Measurements from ENCODE around the gene PRKAG1. TPM values are rescaled to one million over a fixed set of nuclear protein-coding genes. Genes with fewer than 3 reads are reported as not detected.

PRKAG1 gene
- 57.3 TPM for total RNA-seq (2021; ENCODE audit: unreplicated experiment)
- 55.5 TPM for polyA plus RNA-seq (2012; ENCODE audit: insufficient read length)
- percentile 85 among the genes with signal in this experiment for Bru-seq, nascent RNA
- percentile 86 among the genes with signal in this experiment for BruChase-seq, experiment 1, labeled RNA remaining after a 2-hour chase
- percentile 90 among the genes with signal in this experiment for BruChase-seq, experiment 2, labeled RNA remaining after a 6-hour chase
- long read RNA-seq, transcript PRKAG1-206 (12 exons, 1,699 nt) = major isoform, 33 of 64 reads
- long read RNA-seq, partial matches to known transcripts = 4 of 64 reads
- long read RNA-seq, other reads (novel, unspliced or antisense) = 25 of 64 reads

DNA sequence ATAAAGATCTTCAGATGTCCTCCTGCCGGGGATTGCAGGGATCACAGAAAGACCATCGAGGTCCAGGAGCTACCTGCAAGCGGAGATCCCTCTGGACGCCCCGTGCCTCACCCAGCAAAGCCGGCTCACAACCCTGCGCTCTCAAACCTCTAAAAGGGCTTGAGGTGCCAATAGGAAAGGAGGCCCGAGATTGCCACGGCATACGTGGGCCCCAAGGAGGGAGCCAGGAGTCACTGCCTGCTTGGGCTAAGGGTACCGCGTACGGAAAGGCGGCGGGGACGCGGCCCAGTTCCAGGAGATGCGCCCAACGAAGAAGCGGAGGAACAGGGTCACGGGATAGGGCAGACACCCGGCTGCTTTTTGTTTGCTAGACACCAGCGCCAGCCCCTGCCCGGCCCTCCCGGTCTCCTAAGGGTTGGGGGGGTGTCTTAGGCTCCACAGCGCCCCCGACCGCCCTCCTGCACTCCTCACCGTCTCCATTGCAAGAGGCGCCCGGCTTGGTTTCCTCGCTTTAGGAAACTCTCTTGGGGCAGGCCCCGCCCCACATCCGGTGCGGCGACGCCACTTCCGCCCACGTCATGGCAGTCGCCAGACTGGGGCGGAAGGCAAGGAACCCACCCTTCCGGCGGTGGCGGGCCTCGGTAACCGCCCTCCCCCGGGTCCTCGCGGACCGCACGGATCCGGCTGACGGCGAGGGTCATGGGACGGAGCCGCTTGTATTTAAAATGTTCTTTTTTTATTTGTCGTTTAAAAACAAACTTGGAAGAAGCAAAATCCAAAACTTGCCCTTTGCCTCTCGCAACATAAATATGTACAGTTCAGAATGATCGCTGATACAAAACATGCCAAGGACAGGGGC is at the start of gene PRKAG1:
PRKAG1 (minus strand) TSS at position 516 of the 859 bp plus-strand sequence; CDS start at position 480, 36 bp downstream.
- no peaks in the 10 kb centered on the region for H3K9me3 ChIP-seq (ENCODE audit: control insufficient read depth, insufficient read depth, low read depth, low read length)
- peaks cover 10% of the 10 kb centered on the region for H3K36me3 ChIP-seq (ENCODE audit: control insufficient read depth, insufficient read depth, low read length)
- in situ Hi-C loops (cut with HindIII; ENCODE audit: low pct_unique_long_range_greater_than_20kb, low sequenced_read_pairs) = no loop called here
- peak within 1 kb of the TSS; percentile 90 for H3K27ac ChIP-seq (ENCODE audit: low read length)
- H3K27me3 ChIP-seq (ENCODE audit: control insufficient read depth, insufficient read depth, low read length) = no peaks in the 10 kb centered on the region
- peaks cover 15% of the 10 kb centered on the region for H3K4me1 ChIP-seq (ENCODE audit: control insufficient read depth, insufficient read depth, low read length)
- CTCF ChIA-PET = no interaction called here
- no TSS peak for BruUV-seq (replicated peaks)
- intact Hi-C loops (cut with micrococcal nuclease; ENCODE audit: unreplicated experiment) = no loop called here
- DNase-seq (ENCODE audit: low read depth, low spot score) (peak; percentile 75), ATAC-seq (peak; percentile 95)
- POLR2A ChIA-PET = no interaction called here
- TF ChIP-seq, protein P1, sequence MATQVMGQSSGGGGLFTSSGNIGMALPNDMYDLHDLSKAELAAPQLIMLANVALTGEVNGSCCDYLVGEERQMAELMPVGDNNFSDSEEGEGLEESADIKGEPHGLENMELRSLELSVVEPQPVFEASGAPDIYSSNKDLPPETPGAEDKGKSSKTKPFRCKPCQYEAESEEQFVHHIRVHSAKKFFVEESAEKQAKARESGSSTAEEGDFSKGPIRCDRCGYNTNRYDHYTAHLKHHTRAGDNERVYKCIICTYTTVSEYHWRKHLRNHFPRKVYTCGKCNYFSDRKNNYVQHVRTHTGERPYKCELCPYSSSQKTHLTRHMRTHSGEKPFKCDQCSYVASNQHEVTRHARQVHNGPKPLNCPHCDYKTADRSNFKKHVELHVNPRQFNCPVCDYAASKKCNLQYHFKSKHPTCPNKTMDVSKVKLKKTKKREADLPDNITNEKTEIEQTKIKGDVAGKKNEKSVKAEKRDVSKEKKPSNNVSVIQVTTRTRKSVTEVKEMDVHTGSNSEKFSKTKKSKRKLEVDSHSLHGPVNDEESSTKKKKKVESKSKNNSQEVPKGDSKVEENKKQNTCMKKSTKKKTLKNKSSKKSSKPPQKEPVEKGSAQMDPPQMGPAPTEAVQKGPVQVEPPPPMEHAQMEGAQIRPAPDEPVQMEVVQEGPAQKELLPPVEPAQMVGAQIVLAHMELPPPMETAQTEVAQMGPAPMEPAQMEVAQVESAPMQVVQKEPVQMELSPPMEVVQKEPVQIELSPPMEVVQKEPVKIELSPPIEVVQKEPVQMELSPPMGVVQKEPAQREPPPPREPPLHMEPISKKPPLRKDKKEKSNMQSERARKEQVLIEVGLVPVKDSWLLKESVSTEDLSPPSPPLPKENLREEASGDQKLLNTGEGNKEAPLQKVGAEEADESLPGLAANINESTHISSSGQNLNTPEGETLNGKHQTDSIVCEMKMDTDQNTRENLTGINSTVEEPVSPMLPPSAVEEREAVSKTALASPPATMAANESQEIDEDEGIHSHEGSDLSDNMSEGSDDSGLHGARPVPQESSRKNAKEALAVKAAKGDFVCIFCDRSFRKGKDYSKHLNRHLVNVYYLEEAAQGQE (IDR thresholded peaks at IDR 0.05; ENCODE audit: insufficient read depth in 1 of 2, low read depth in 2 of 2, low read length in 1 of 2) = no peak
- TF ChIP-seq SIN3A (IDR thresholded peaks at IDR 0.05; ENCODE audit: borderline replicate concordance, insufficient read depth, low read depth, low read length) (peak; percentile 80; the same call in 1 of the 2 replicates), TCF7L2 (IDR thresholded peaks at IDR 0.05; ENCODE audit: low read depth, low read length) (no peak), POLR2AphosphoS5 (IDR thresholded peaks at IDR 0.05; ENCODE audit: low read depth, low read length) (peak; percentile 98)
- TF ChIP-seq, protein P2, sequence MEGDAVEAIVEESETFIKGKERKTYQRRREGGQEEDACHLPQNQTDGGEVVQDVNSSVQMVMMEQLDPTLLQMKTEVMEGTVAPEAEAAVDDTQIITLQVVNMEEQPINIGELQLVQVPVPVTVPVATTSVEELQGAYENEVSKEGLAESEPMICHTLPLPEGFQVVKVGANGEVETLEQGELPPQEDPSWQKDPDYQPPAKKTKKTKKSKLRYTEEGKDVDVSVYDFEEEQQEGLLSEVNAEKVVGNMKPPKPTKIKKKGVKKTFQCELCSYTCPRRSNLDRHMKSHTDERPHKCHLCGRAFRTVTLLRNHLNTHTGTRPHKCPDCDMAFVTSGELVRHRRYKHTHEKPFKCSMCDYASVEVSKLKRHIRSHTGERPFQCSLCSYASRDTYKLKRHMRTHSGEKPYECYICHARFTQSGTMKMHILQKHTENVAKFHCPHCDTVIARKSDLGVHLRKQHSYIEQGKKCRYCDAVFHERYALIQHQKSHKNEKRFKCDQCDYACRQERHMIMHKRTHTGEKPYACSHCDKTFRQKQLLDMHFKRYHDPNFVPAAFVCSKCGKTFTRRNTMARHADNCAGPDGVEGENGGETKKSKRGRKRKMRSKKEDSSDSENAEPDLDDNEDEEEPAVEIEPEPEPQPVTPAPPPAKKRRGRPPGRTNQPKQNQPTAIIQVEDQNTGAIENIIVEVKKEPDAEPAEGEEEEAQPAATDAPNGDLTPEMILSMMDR (IDR thresholded peaks at IDR 0.05) = peak; percentile 78
- H3K4me3 ChIP-seq (ENCODE audit: low read depth in 2 of 2, low read length in 2 of 2) = peak within 1 kb of the TSS; percentile 96 to 98

DNA sequence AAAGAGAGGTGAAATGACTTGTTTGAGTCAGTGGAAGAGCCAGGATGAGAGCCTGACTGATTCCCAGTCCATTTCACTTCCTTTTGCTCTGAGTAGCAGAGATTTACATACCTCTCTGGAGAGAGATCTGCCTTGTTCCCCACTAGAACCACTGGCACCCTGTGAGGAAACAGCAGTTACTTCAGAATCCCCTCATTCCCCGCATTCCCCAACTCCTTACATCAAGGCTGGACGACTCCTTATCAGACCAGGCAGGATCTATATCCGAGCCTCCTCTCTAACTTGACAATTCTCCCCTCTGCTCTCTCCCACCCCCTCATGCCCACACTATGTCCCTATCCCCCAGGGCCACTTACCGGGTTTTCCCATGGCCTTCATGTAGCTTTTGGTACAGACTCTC is 47.5 kb upstream of the PRKAG1 start:
- Histone ChIP-seq H3K4me1 (ENCODE audit: control insufficient read depth, insufficient read depth, low read length) (peaks cover 12% of the 10 kb centered on the region), H3K27ac (ENCODE audit: low read length) (no peak overlapping the region), H3K27me3 (ENCODE audit: control insufficient read depth, insufficient read depth, low read length) (no peaks in the 10 kb centered on the region), H3K36me3 (ENCODE audit: control insufficient read depth, insufficient read depth, low read length) (no peaks in the 10 kb centered on the region), H3K4me3 (ENCODE audit: low read depth in 2 of 2, low read length in 2 of 2) (no peak overlapping the region), H3K9me3 (ENCODE audit: control insufficient read depth, insufficient read depth, low read depth, low read length) (no peaks in the 10 kb centered on the region)
- CTCF ChIA-PET = interaction anchor here (0.7 kb wide), 1 partner anchor 30 kb away, joined by 3 read pairs; no protein-coding TSS in a partner anchor
- POLR2A ChIA-PET = no interaction called here
- no peak for ATAC-seq
- DNase-seq (ENCODE audit: low read depth, low spot score) = no peak
- intact Hi-C loops (cut with micrococcal nuclease; ENCODE audit: unreplicated experiment) = no loop called here
- in situ Hi-C loops (cut with HindIII; ENCODE audit: low pct_unique_long_range_greater_than_20kb, low sequenced_read_pairs) = no loop called here
- TF ChIP-seq, protein P1 (IDR thresholded peaks at IDR 0.05; ENCODE audit: insufficient read depth in 1 of 2, low read depth in 2 of 2, low read length in 1 of 2) = no peak
- TF ChIP-seq TCF7L2 (IDR thresholded peaks at IDR 0.05; ENCODE audit: low read depth, low read length) (no peak), SIN3A (IDR thresholded peaks at IDR 0.05; ENCODE audit: borderline replicate concordance, insufficient read depth, low read depth, low read length) (no peak), POLR2AphosphoS5 (IDR thresholded peaks at IDR 0.05; ENCODE audit: low read depth, low read length) (no peak)
- TF ChIP-seq, protein P2 (IDR thresholded peaks at IDR 0.05) = no peak
- BruUV-seq (replicated peaks) = no TSS peak

Data from Panc1 (cell line).